Esophagus squamous epithelium (tissue), 5 donors: Measurements from ENCODE around the gene TUBA1A. TPM values are rescaled to one million over a fixed set of nuclear protein-coding genes. Genes with fewer than 3 reads are reported as not detected.
"Not testable (repeated sequence)": the region's sequence is repeated elsewhere in the genome, so short reads cannot be mapped to it uniquely, and the experiment has no call there.

Experiments
- DNase-seq: peaks from one replicate; lab custom pipeline; 2025; lab: John Stamatoyannopoulos, UW
- H3K27ac ChIP-seq, 4 donors: fragments of 200-600 bp; sonication (generic); one replicate each; pipeline ENCODE4 v1.5.1; 2016 to 2019; ENCODE audit warnings: mild to moderate bottlenecking in 1 of 4
- H3K27me3 ChIP-seq, 4 donors: fragments of 200-600 bp; sonication (generic); 1 replicate in 3 of 4; 2 replicates in 1 of 4; pipeline versions ENCODE4 v1.5.1 to v1.6.0; 2017 to 2021; ENCODE audit warnings: antibody characterized with exemption in 1 of 4
- H3K36me3 ChIP-seq, 3 donors: fragments of 200-600 bp; sonication (generic); one replicate each; pipeline ENCODE4 v1.5.1; 2016 to 2019
- H3K4me1 ChIP-seq, 3 donors: fragments of 200-600 bp; sonication (generic); one replicate each; pipeline ENCODE4 v1.5.1; 2017 to 2019
- H3K4me3 ChIP-seq, 4 donors: fragments of 200-600 bp; sonication (generic); 1 replicate in 3 of 4; 2 replicates in 1 of 4; pipeline ENCODE4 v1.5.1; 2016 to 2019; ENCODE audit warnings: mild to moderate bottlenecking in 2 of 4, moderate library complexity in 1 of 4
- H3K9me3 ChIP-seq, 3 donors: fragments of 200-600 bp; sonication (generic); one replicate each; pipeline ENCODE4 v1.5.1; 2016 to 2019
- CTCF ChIP-seq, 6 experiments: fragments of 450-650 bp in 4 of 6; fragments of 200-600 bp in 2 of 6; sonication (generic) in 2 of 6; IDR thresholded peaks; one replicate each; pipeline ENCODE4 v1.5.1; 2016 to 2019; ENCODE audit warnings: antibody characterized with exemption in 6 of 6, mild to moderate bottlenecking in 4 of 6, moderate library complexity in 4 of 6
- POLR2A ChIP-seq, 4 donors: fragments of 450-650 bp; IDR thresholded peaks; one replicate each; pipeline ENCODE4 v1.6.1; 2017; ENCODE audit warnings: antibody characterized with exemption in 4 of 4, mild to moderate bottlenecking in 4 of 4, moderate library complexity in 3 of 4
- WGBS, 2 donors: methylation state at CpG; one replicate each; pipeline ENCODE4 v1.1.5; 2018; 5-methylcytosine and 5-hydroxymethylcytosine counted together
- intact Hi-C: fragments of 100-400 bp; cut with DNase I; formaldehyde crosslinking; loops from one replicate; pipeline ENCODE4 v1.15.0; 2022
- total RNA-seq, 4 donors: library from RNA; depleted of rRNA; stranded (reverse); fragments of >200 nt; gene quantifications; one replicate each; pipeline ENCODE4 v1.1.0, GENCODE V29; 2016
- donor health status: DM: yes; HTN: yes; CAD: no.

TUBA1A gene
- total RNA-seq, 4 donors from 2014 or later: 14.5 to 91.0 (median 46.2) TPM

- H3K4me1 ChIP-seq: no peaks in the 10 kb centered on the region
- H3K36me3 ChIP-seq: no peaks in the 10 kb centered on the region
- intact Hi-C loops: no loop called here
- no peak overlapping the region for H3K27ac ChIP-seq
- TF ChIP-seq POLR2A (IDR thresholded peaks at IDR 0.05) (no peak), CTCF (IDR thresholded peaks at IDR 0.05) (no peak)
- no peak for DNase-seq
- H3K27me3 ChIP-seq: no peaks in the 10 kb centered on the region
- no peaks in the 10 kb centered on the region for H3K9me3 ChIP-seq
- no peak overlapping the region for H3K4me3 ChIP-seq
These were observed 18.0 kb downstream of the TUBA1A start for GRCh38 chr12:49170924-49171323.

- Histone ChIP-seq H3K36me3 (no peaks in the 10 kb centered on the region), H3K27me3 (no peaks in the 10 kb centered on the region), H3K27ac (no peak overlapping the region), H3K4me1 (no peaks in the 10 kb centered on the region), H3K4me3 (no peak overlapping the region), H3K9me3 (no peaks in the 10 kb centered on the region)
- DNase-seq: no peak
- TF ChIP-seq POLR2A (IDR thresholded peaks at IDR 0.05) (no peak), CTCF (IDR thresholded peaks at IDR 0.05) (no peak)
- 88 to 93% methylated on average over 2 of the region's 2 CpGs for WGBS, 2 donors
- intact Hi-C loops: no loop called here
These were observed 23.8 kb downstream of the TUBA1A start for GRCh38 chr12:49165114-49165513.

- intact Hi-C loops, H3K4me3 ChIP-seq, H3K27ac ChIP-seq, H3K27me3 ChIP-seq, DNase-seq, H3K36me3 ChIP-seq, H3K9me3 ChIP-seq, H3K4me1 ChIP-seq: not testable (repeated sequence)
- WGBS, 2 donors: 78 to 81% methylated on average over 4 of the region's 4 CpGs
These were observed 27.0 kb downstream of the TUBA1A start for GRCh38 chr12:49161901-49162300.

- H3K27ac ChIP-seq: no peak overlapping the region
- no peaks in the 10 kb centered on the region for H3K27me3 ChIP-seq
- H3K4me1 ChIP-seq: no peaks in the 10 kb centered on the region
- DNase-seq: no peak
- no peaks in the 10 kb centered on the region for H3K36me3 ChIP-seq
- no peak overlapping the region for H3K4me3 ChIP-seq
- 57 to 68% methylated on average over 6 of the region's 6 CpGs for WGBS, 2 donors
- no peak for TF ChIP-seq POLR2A (IDR thresholded peaks at IDR 0.05)
- TF ChIP-seq CTCF (IDR thresholded peaks at IDR 0.05): no peak
- intact Hi-C loops: no loop called here
- H3K9me3 ChIP-seq: no peaks in the 10 kb centered on the region
These were observed 27.6 kb downstream of the TUBA1A start for GRCh38 chr12:49161092-49161795.

- no peaks in the 10 kb centered on the region for H3K27me3 ChIP-seq
- H3K36me3 ChIP-seq: no peaks in the 10 kb centered on the region
- H3K4me3 ChIP-seq: no peak overlapping the region
- no peaks in the 10 kb centered on the region for H3K4me1 ChIP-seq
- no peak for TF ChIP-seq POLR2A (IDR thresholded peaks at IDR 0.05)
- 56 to 95% methylated on average over 1 to 2 of the region's 2 CpGs for WGBS, 2 donors
- H3K27ac ChIP-seq: no peak overlapping the region
- intact Hi-C loops: no loop called here
- no peak for DNase-seq
- H3K9me3 ChIP-seq: no peaks in the 10 kb centered on the region
These were observed 28.5 kb downstream of the TUBA1A start for GRCh38 chr12:49160399-49160798.

GRCh38 chr12:49154221-49154620 lies 34.7 kb downstream of the TUBA1A start:
- WGBS, 2 donors: 56 to 69% methylated on average over 3 of the region's 3 CpGs

More at GRCh38 chr12:49154221-49154620, 34.7 kb downstream of the TUBA1A start:
- Histone ChIP-seq H3K4me3 (no peak overlapping the region), H3K36me3 (no peaks in the 10 kb centered on the region), H3K27ac (no peak overlapping the region), H3K27me3 (no peaks in the 10 kb centered on the region), H3K4me1 (no peaks in the 10 kb centered on the region), H3K9me3 (no peaks in the 10 kb centered on the region)
- TF ChIP-seq POLR2A (IDR thresholded peaks at IDR 0.05): no peak
- DNase-seq: no peak
- intact Hi-C loops: no loop called here
